Hepatocyte (in vitro differentiated cells): ENCODE data around the gene LRRC4C. TPM values are rescaled to one million over a fixed set of nuclear protein-coding genes. Genes with fewer than 3 reads are reported as not detected.

Experiments
- DNase-seq: peaks from one replicate; pipeline ENCODE4 v3.0.0-alpha.2; 2016; ENCODE audit warnings: low spot score
- H2AFZ ChIP-seq: fragments of 200-600 bp; sonication (generic); 2 replicates; pipeline ENCODE4 v1.6.0; 2016; ENCODE audit warnings: antibody characterized with exemption, mild to moderate bottlenecking
- H3K27ac ChIP-seq: fragments of 200-600 bp; sonication (generic); 2 replicates; pipeline ENCODE4 v1.5.1; 2016; ENCODE audit warnings: mild to moderate bottlenecking
- H3K27me3 ChIP-seq: fragments of 200-600 bp; sonication (generic); 2 replicates; pipeline ENCODE4 v1.6.1; 2016
- H3K36me3 ChIP-seq: fragments of 200-600 bp; sonication (generic); replicated peaks from 2 replicates; pipeline ENCODE4 v1.5.1; 2016; ENCODE audit warnings: low read depth; ENCODE audit not compliant: insufficient read depth
- H3K4me1 ChIP-seq: fragments of 200-600 bp; sonication (generic); 2 replicates; pipeline ENCODE4 v1.5.1; 2016; ENCODE audit warnings: mild to moderate bottlenecking, moderate library complexity; ENCODE audit not compliant: insufficient read depth
- H3K4me2 ChIP-seq: fragments of 200-600 bp; sonication (generic); 2 replicates; pipeline ENCODE4 v1.6.0; 2016
- H3K4me3 ChIP-seq: fragments of 200-600 bp; sonication (generic); 2 replicates; pipeline ENCODE4 v1.5.1; 2016; ENCODE audit warnings: mild to moderate bottlenecking
- H3K79me2 ChIP-seq: fragments of 200-600 bp; sonication (generic); 2 replicates; pipeline ENCODE4 v1.6.0; 2017; ENCODE audit warnings: mild to moderate bottlenecking
- H3K9me2 ChIP-seq: fragments of 200-600 bp; sonication (generic); replicated peaks from 2 replicates; pipeline ENCODE4 v1.6.0; 2017; ENCODE audit warnings: mild to moderate bottlenecking; ENCODE audit not compliant: insufficient read depth
- H3K9me3 ChIP-seq: fragments of 200-600 bp; sonication (generic); 2 replicates; pipeline ENCODE4 v1.5.1; 2016; ENCODE audit warnings: low read depth, mild to moderate bottlenecking
- H4K20me1 ChIP-seq: fragments of 200-600 bp; sonication (generic); 2 replicates; pipeline ENCODE4 v1.6.0; 2016; ENCODE audit warnings: mild to moderate bottlenecking; ENCODE audit not compliant: insufficient read depth, poor library complexity, severe bottlenecking
- CTCF ChIP-seq: fragments of 200-600 bp; sonication (generic); IDR thresholded peaks from 2 replicates; pipeline ENCODE4 v1.5.1; 2016; ENCODE audit warnings: antibody characterized with exemption, mild to moderate bottlenecking; ENCODE audit not compliant: poor library complexity
- EZH2 ChIP-seq: fragments of 200-600 bp; sonication (generic); IDR thresholded peaks from 2 replicates; pipeline ENCODE4 v1.6.1; 2016; ENCODE audit warnings: antibody characterized with exemption, mild to moderate bottlenecking, borderline replicate concordance
- EZH2phosphoT487 ChIP-seq: fragments of 200-600 bp; sonication (generic); IDR thresholded peaks from one replicate; pipeline ENCODE4 v1.6.1; 2018; ENCODE audit warnings: antibody characterized with exemption, mild to moderate bottlenecking, low read depth, moderate library complexity; ENCODE audit not compliant: unreplicated experiment, severe bottlenecking
- WGBS: methylation state at CpG from one replicate; pipeline ENCODE4 v1.1.6; 2016; ENCODE audit warnings: low lambda C conversion rate; ENCODE audit errors: missing lambda C conversion rate; 5-methylcytosine and 5-hydroxymethylcytosine counted together
- polyA plus RNA-seq: library from polyadenylated mRNA; unstranded; fragments of >200 nt; fragmentation: Nextera tagmentation; extraction: Ambion mirVana; gene quantifications from 2 replicates; pipeline ENCODE4 v1.2.1, GENCODE V29; 2016
- total RNA-seq: library from RNA; depleted of rRNA; stranded (reverse); fragments of >200 nt; gene quantifications from 2 replicates; pipeline ENCODE4 v1.2.3, GENCODE V29; 2014

The LRRC4C gene
- total and polyA plus RNA-seq, 2 experiments from 2014 or later: 1.1 to 3.1 TPM

GRCh38 chr11:41319434-41319833 lies 140.0 kb downstream of the LRRC4C start:
- Histone ChIP-seq H3K36me3 (no peaks in the 10 kb centered on the region), H3K4me2 (no peak overlapping the region)
- TF ChIP-seq EZH2phosphoT487 (no peak), EZH2 (no peak), CTCF (no peak)

GRCh38 chr11:41316751-41317150 lies 142.7 kb downstream of the LRRC4C start:
- H2AFZ ChIP-seq: no peak overlapping the region
- H3K9me2 ChIP-seq: no peaks in the 10 kb centered on the region
- 80% methylated on average over 2 of the region's 2 CpGs for WGBS
- H3K27me3 ChIP-seq: no peaks in the 10 kb centered on the region
- no peak for DNase-seq
- H3K36me3 ChIP-seq: no peaks in the 10 kb centered on the region
- H3K27ac ChIP-seq: no peak overlapping the region
- H3K4me3 ChIP-seq: no peak overlapping the region
- H3K9me3 ChIP-seq: no peaks in the 10 kb centered on the region
- no peaks in the 10 kb centered on the region for H4K20me1 ChIP-seq
- H3K79me2 ChIP-seq: no peaks in the 10 kb centered on the region
- no peak overlapping the region for H3K4me2 ChIP-seq
- no peak for TF ChIP-seq EZH2phosphoT487
- no peak for TF ChIP-seq EZH2
- no peak for TF ChIP-seq CTCF
- H3K4me1 ChIP-seq: no peaks in the 10 kb centered on the region

More at GRCh38 chr11:41319434-41319833, 140.0 kb downstream of the LRRC4C start:
- no peaks in the 10 kb centered on the region for H3K4me1 ChIP-seq
- H3K9me2 ChIP-seq: no peaks in the 10 kb centered on the region
- no peaks in the 10 kb centered on the region for H3K9me3 ChIP-seq
- no peaks in the 10 kb centered on the region for H3K27me3 ChIP-seq
- no peak overlapping the region for H2AFZ ChIP-seq
- WGBS: 89% methylated on average over 2 of the region's 2 CpGs
- H3K4me3 ChIP-seq: no peak overlapping the region
- H3K27ac ChIP-seq: no peak overlapping the region
- DNase-seq: no peak
- no peaks in the 10 kb centered on the region for H4K20me1 ChIP-seq
- no peaks in the 10 kb centered on the region for H3K79me2 ChIP-seq

- WGBS: 70% methylated on average over 1 of the region's 1 CpG
- no peak overlapping the region for H2AFZ ChIP-seq
- H3K27me3 ChIP-seq: no peaks in the 10 kb centered on the region
- TF ChIP-seq EZH2phosphoT487 (no peak), EZH2 (no peak), CTCF (no peak)
- no peaks in the 10 kb centered on the region for H3K4me1 ChIP-seq
- H4K20me1 ChIP-seq: no peaks in the 10 kb centered on the region
- no peak for DNase-seq
- no peak overlapping the region for H3K4me2 ChIP-seq
- H3K36me3 ChIP-seq: no peaks in the 10 kb centered on the region
- H3K9me3 ChIP-seq: no peaks in the 10 kb centered on the region
- no peaks in the 10 kb centered on the region for H3K9me2 ChIP-seq
- H3K27ac ChIP-seq: no peak overlapping the region
- no peaks in the 10 kb centered on the region for H3K79me2 ChIP-seq
- no peak overlapping the region for H3K4me3 ChIP-seq
Measured at GRCh38 chr11:41313226-41313625, 146.2 kb downstream of the LRRC4C start.

- no peaks in the 10 kb centered on the region for H4K20me1 ChIP-seq
- H2AFZ ChIP-seq: no peak overlapping the region
- no peaks in the 10 kb centered on the region for H3K9me3 ChIP-seq
- no peak overlapping the region for H3K4me3 ChIP-seq
- no peaks in the 10 kb centered on the region for H3K9me2 ChIP-seq
- no peak overlapping the region for H3K4me2 ChIP-seq
- no peaks in the 10 kb centered on the region for H3K27me3 ChIP-seq
- H3K79me2 ChIP-seq: no peaks in the 10 kb centered on the region
- H3K36me3 ChIP-seq: no peaks in the 10 kb centered on the region
- no peaks in the 10 kb centered on the region for H3K4me1 ChIP-seq
- no peak for TF ChIP-seq EZH2
- TF ChIP-seq EZH2phosphoT487: no peak
- TF ChIP-seq CTCF: no peak
- no peak for DNase-seq
- no peak overlapping the region for H3K27ac ChIP-seq
- WGBS: 82% methylated on average over 4 of the region's 4 CpGs
Measured at GRCh38 chr11:41309716-41310115, 149.7 kb downstream of the LRRC4C start.
